IPS-15b (cell line): ENCODE data around the gene CDKAL1.

Experiments
- H3K27me3 ChIP-seq: one replicate; pipeline ENCODE4 v1.6.1; 2013; ENCODE audit warnings: low read length; ENCODE audit not compliant: control insufficient read depth, insufficient read depth
- H3K36me3 ChIP-seq: one replicate; pipeline ENCODE4 v1.6.1; 2013; ENCODE audit warnings: low read length; ENCODE audit not compliant: control insufficient read depth, insufficient read depth
- H3K4me1 ChIP-seq: one replicate; pipeline ENCODE4 v1.6.1; 2013; ENCODE audit warnings: mild to moderate bottlenecking, low read length; ENCODE audit not compliant: control insufficient read depth, insufficient read depth
- H3K4me3 ChIP-seq: one replicate; pipeline ENCODE4 v1.5.1; 2013; ENCODE audit warnings: low read depth, low read length
- H3K9ac ChIP-seq: one replicate; pipeline ENCODE4 v1.6.1; 2013; ENCODE audit warnings: low read depth, mild to moderate bottlenecking, low read length
- H3K9me3 ChIP-seq: one replicate; pipeline ENCODE4 v1.6.1; 2013; ENCODE audit warnings: mild to moderate bottlenecking, low read length; ENCODE audit not compliant: control insufficient read depth, insufficient read depth

The CDKAL1 gene

DNA sequence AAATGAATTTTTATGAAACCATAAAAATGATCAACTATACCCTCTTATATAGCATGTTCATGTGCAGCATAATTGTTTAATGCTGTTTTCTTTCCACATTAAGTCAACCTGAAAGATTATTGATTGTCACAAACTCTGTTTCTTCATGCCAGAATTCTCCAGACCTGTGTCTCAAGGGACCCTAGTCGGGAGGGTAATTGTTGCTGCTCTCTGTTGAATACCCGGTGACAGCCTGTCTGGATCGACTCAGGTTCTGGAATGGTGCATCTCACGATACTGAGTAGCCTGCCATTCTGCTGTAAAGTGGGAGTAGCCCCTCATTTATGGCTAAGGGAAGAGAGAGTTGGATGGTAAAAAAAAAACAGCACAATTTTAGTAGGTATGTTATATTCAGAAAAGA, 609.4 kb downstream of the CDKAL1 start:
- H3K9ac ChIP-seq, result no peak overlapping the region
- no peaks in the 10 kb centered on the region for H3K27me3 ChIP-seq
- no peaks in the 10 kb centered on the region for H3K4me1 ChIP-seq
- no peaks in the 10 kb centered on the region for H3K36me3 ChIP-seq
- no peak overlapping the region for H3K4me3 ChIP-seq
- no peaks in the 10 kb centered on the region for H3K9me3 ChIP-seq

DNA sequence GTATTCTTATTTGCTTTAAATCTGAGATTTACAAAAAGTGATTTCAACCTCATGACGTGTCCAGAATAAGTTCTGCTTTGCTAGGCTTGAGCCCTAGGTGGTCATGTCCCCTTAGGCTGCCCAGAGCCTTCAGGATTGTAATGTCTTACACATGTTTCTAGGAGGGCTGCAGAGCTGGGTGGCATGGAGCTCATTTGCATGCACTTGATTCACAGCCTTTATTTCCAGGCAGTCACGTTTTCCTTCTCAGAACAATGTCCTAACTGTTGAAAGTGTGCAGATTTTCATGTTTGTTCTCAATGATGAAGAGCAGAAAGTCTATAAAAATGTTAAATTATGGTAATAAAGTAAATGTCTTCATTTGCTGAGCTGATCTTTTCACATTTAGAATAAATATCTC, 610.7 kb downstream of the CDKAL1 start:
- no peak overlapping the region for H3K4me3 ChIP-seq
- H3K36me3 ChIP-seq, result no peaks in the 10 kb centered on the region
- no peaks in the 10 kb centered on the region for H3K9me3 ChIP-seq
- no peak overlapping the region for H3K9ac ChIP-seq
- no peaks in the 10 kb centered on the region for H3K4me1 ChIP-seq
- no peaks in the 10 kb centered on the region for H3K27me3 ChIP-seq

DNA sequence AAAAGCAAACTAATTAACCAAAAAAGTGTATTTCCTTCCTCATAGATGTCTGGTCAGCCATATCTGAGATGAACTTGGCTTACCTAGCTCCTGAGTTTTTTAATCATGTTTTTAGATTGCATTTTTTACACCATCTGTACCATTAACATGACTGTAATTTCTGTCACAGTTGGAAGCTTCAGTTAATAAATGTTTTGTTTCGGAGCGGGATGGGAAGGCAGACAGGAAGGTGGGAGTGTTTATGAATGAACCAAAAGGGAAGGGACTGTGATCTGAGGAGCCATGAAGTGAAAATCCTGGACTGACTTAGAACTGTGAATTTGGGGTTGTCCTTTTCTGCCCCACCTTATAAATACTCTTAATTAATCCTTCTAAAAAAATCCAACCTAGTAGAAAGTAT, 613.7 kb downstream of the CDKAL1 start:
- no peak overlapping the region for H3K4me3 ChIP-seq
- H3K36me3 ChIP-seq, result no peaks in the 10 kb centered on the region
- no peaks in the 10 kb centered on the region for H3K9me3 ChIP-seq
- H3K9ac ChIP-seq, result no peak overlapping the region
- no peaks in the 10 kb centered on the region for H3K4me1 ChIP-seq
- no peaks in the 10 kb centered on the region for H3K27me3 ChIP-seq

GRCh38 chr6:21149470-21149869, 615.2 kb downstream of the CDKAL1 start:
- H3K9ac ChIP-seq, result no peak overlapping the region
- no peak overlapping the region for H3K4me3 ChIP-seq
- H3K4me1 ChIP-seq, result no peaks in the 10 kb centered on the region
- H3K36me3 ChIP-seq, result no peaks in the 10 kb centered on the region
- H3K9me3 ChIP-seq, result no peaks in the 10 kb centered on the region
- no peaks in the 10 kb centered on the region for H3K27me3 ChIP-seq

DNA sequence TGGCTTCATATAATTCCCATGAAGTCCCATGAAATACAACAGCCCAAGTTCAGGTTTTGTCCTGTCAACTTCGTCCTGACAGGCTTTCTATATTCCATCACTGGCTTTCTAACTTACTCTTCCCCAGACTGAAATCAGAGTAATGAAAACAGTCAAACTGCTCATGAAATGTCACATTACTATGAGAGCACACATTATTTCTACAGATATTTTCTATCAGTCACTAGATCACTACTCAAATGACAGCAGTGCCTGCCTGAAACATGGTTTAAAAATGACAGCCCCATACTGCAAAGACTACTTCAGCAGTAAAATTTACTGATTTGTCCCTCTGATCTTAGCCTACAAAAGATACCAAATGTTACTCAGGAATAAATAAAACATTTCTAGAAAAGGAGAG, 616.4 kb downstream of the CDKAL1 start:
- Histone ChIP-seq H3K4me3 (no peak overlapping the region), H3K4me1 (no peaks in the 10 kb centered on the region), H3K36me3 (no peaks in the 10 kb centered on the region), H3K9me3 (no peaks in the 10 kb centered on the region), H3K27me3 (no peaks in the 10 kb centered on the region), H3K9ac (no peak overlapping the region)

GRCh38 chr6:21151119-21151518, 616.9 kb downstream of the CDKAL1 start:
- Histone ChIP-seq H3K36me3 (no peaks in the 10 kb centered on the region), H3K9me3 (no peaks in the 10 kb centered on the region), H3K4me3 (no peak overlapping the region), H3K9ac (no peak overlapping the region), H3K4me1 (no peaks in the 10 kb centered on the region), H3K27me3 (no peaks in the 10 kb centered on the region)

DNA sequence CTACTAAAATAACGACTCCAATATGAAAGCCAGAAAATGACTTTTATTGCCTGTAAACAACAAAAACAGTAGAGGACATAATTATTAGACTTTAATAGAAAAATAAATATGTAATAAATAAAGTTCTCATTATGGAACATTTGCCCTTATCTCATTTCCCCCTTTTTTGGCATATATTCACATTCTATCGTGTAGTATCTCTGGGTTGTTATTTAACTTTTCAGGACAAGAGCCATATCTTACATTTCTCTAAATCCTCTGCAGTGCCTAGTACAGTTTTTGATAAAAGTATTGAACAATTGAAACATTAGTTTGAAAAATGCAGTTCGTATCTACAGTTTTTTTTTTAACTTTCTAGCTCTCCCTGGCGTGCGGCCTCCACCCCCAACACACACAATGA, 617.3 kb downstream of the CDKAL1 start:
- no peaks in the 10 kb centered on the region for H3K4me1 ChIP-seq
- no peak overlapping the region for H3K4me3 ChIP-seq
- no peaks in the 10 kb centered on the region for H3K27me3 ChIP-seq
- H3K9me3 ChIP-seq, result no peaks in the 10 kb centered on the region
- H3K9ac ChIP-seq, result no peak overlapping the region
- no peaks in the 10 kb centered on the region for H3K36me3 ChIP-seq

GRCh38 chr6:21157186-21157929, 623.1 kb downstream of the CDKAL1 start:
- H3K9ac ChIP-seq, result no peak overlapping the region
- no peaks in the 10 kb centered on the region for H3K9me3 ChIP-seq
- H3K4me3 ChIP-seq, result no peak overlapping the region

GRCh38 chr6:21158149-21158548, 623.9 kb downstream of the CDKAL1 start:
- no peaks in the 10 kb centered on the region for H3K27me3 ChIP-seq
- no peak overlapping the region for H3K4me3 ChIP-seq
- H3K4me1 ChIP-seq, result peaks cover 6% of the 10 kb centered on the region
- no peaks in the 10 kb centered on the region for H3K9me3 ChIP-seq
- H3K36me3 ChIP-seq, result no peaks in the 10 kb centered on the region
- no peak overlapping the region for H3K9ac ChIP-seq

More at GRCh38 chr6:21157186-21157929, 623.1 kb downstream of the CDKAL1 start:
- Histone ChIP-seq H3K36me3 (no peaks in the 10 kb centered on the region), H3K4me1 (peaks cover 6% of the 10 kb centered on the region), H3K27me3 (no peaks in the 10 kb centered on the region)

- Histone ChIP-seq H3K4me3 (no peak overlapping the region), H3K9ac (no peak overlapping the region)
Measured at GRCh38 chr6:21158873-21159272, 624.6 kb downstream of the CDKAL1 start.

GRCh38 chr6:21159465-21159864, 625.2 kb downstream of the CDKAL1 start:
- Histone ChIP-seq H3K9me3 (no peaks in the 10 kb centered on the region), H3K36me3 (no peaks in the 10 kb centered on the region), H3K9ac (no peak overlapping the region), H3K4me1 (peaks cover 6% of the 10 kb centered on the region), H3K4me3 (no peak overlapping the region), H3K27me3 (no peaks in the 10 kb centered on the region)

More at GRCh38 chr6:21158873-21159272, 624.6 kb downstream of the CDKAL1 start:
- Histone ChIP-seq H3K9me3 (no peaks in the 10 kb centered on the region), H3K27me3 (no peaks in the 10 kb centered on the region), H3K36me3 (no peaks in the 10 kb centered on the region), H3K4me1 (peaks cover 6% of the 10 kb centered on the region)

GRCh38 chr6:21161707-21162106, 627.5 kb downstream of the CDKAL1 start:
- Histone ChIP-seq H3K36me3 (no peaks in the 10 kb centered on the region), H3K9me3 (no peaks in the 10 kb centered on the region), H3K27me3 (no peaks in the 10 kb centered on the region), H3K4me3 (no peak overlapping the region), H3K4me1 (peaks cover 6% of the 10 kb centered on the region), H3K9ac (no peak overlapping the region)
